GM18868 (cell line): ENCODE data around the gene SPACA7.

Experiments
- ATAC-seq: cut with Tn5 transposase; IDR thresholded peaks from one replicate; pipeline ENCODE4 v1.9.1; 2021; ENCODE audit warnings: mild to moderate bottlenecking, moderate library complexity; ENCODE audit not compliant: unreplicated experiment

Gene SPACA7

GRCh38 chr13:112446867-112447266, 70.7 kb downstream of the SPACA7 start:
- no peak for ATAC-seq

GRCh38 chr13:112447306-112447705, 71.2 kb downstream of the SPACA7 start:
- no peak for ATAC-seq

- no peak for ATAC-seq
These were observed 71.8 kb downstream of the SPACA7 start for GRCh38 chr13:112447761-112448603.

GRCh38 chr13:112448621-112449544, 72.7 kb downstream of the SPACA7 start:
- ATAC-seq = no peak

- no peak for ATAC-seq
These were observed 73.4 kb downstream of the SPACA7 start for GRCh38 chr13:112449545-112449930.

GRCh38 chr13:112450118-112450903, 74.2 kb downstream of the SPACA7 start:
- no peak for ATAC-seq

- ATAC-seq = no peak
These were observed 74.7 kb downstream of the SPACA7 start for GRCh38 chr13:112450904-112451240.

GRCh38 chr13:112451512-112452379, 75.6 kb downstream of the SPACA7 start:
- ATAC-seq = no peak

GRCh38 chr13:112452380-112453206, 76.4 kb downstream of the SPACA7 start:
- no peak for ATAC-seq

- no peak for ATAC-seq
These were observed 77.2 kb downstream of the SPACA7 start for GRCh38 chr13:112453207-112453829.

GRCh38 chr13:112453874-112454647, 77.9 kb downstream of the SPACA7 start:
- ATAC-seq = no peak

GRCh38 chr13:112454648-112455334, 78.6 kb downstream of the SPACA7 start:
- ATAC-seq = no peak

GRCh38 chr13:112455476-112456059, 79.4 kb downstream of the SPACA7 start:
- no peak for ATAC-seq

- ATAC-seq = no peak
These were observed 80.2 kb downstream of the SPACA7 start for GRCh38 chr13:112456138-112457056.

- no peak for ATAC-seq
These were observed 80.9 kb downstream of the SPACA7 start for GRCh38 chr13:112457081-112457480.

GRCh38 chr13:112457485-112457884, 81.3 kb downstream of the SPACA7 start:
- no peak for ATAC-seq
